Keratinocyte (primary cell): ENCODE results near the gene RASA3. TPM values are rescaled to one million over a fixed set of nuclear protein-coding genes. Genes with fewer than 3 reads are reported as not detected.

ENCODE experiments used
- DNase-seq: peaks from one replicate; pipeline ENCODE4 v3.0.0-alpha.2; 2011; ENCODE audit warnings: low read depth, missing footprints, low spot score
- FAIRE-seq: peaks from 2 replicates; lab custom pipeline; 2011; peaks lifted over from hg19 to GRCh38; lab: Jason Lieb, UNC
- H2AFZ ChIP-seq: 2 replicates; pipeline ENCODE4 v1.6.0; 2012; ENCODE audit warnings: low read length, control low read depth, inconsistent platforms; ENCODE audit not compliant: control insufficient read depth
- H3K27ac ChIP-seq: 2 replicates; pipeline ENCODE4 v1.5.1; 2011; ENCODE audit warnings: low read length; ENCODE audit not compliant: control insufficient read depth, insufficient read depth
- H3K27me3 ChIP-seq: 3 replicates; pipeline ENCODE4 v1.6.0; 2011; ENCODE audit warnings: low read length; ENCODE audit not compliant: control insufficient read depth, insufficient read depth; ENCODE audit errors: extremely low read depth
- H3K36me3 ChIP-seq, 2 experiments: 2 replicates in 1 of 2; 3 replicates in 1 of 2; pipeline ENCODE4 v1.5.1; 2011; ENCODE audit warnings: low read length in 2 of 2, mild to moderate bottlenecking in 1 of 2; ENCODE audit not compliant: control insufficient read depth in 2 of 2, insufficient read depth in 2 of 2; ENCODE audit errors: extremely low read depth in 1 of 2
- H3K4me1 ChIP-seq: 3 replicates; pipeline ENCODE4 v1.5.1; 2011; ENCODE audit warnings: low read length; ENCODE audit not compliant: control insufficient read depth, insufficient read depth; ENCODE audit errors: extremely low read depth
- H3K4me2 ChIP-seq: 3 replicates; pipeline ENCODE4 v1.6.0; 2011; ENCODE audit warnings: low read depth, low read length; ENCODE audit not compliant: control insufficient read depth, insufficient read depth; ENCODE audit errors: extremely low read depth
- H3K4me3 ChIP-seq, 3 experiments: fragments of 200-600 bp in 1 of 3; sonication (generic) in 1 of 3; 2 replicates in 2 of 3; 3 replicates in 1 of 3; pipeline ENCODE4 v1.5.1; 2011 to 2016; ENCODE audit warnings: low read length in 3 of 3, mild to moderate bottlenecking in 3 of 3, control low read depth in 2 of 3, inconsistent platforms in 1 of 3, low read depth in 1 of 3, mixed read lengths in 1 of 3, mixed run types in 1 of 3, moderate library complexity in 1 of 3; ENCODE audit not compliant: control insufficient read depth in 2 of 3, insufficient read depth in 2 of 3; ENCODE audit errors: extremely low read depth in 1 of 3
- H3K79me2 ChIP-seq: 2 replicates; pipeline ENCODE4 v1.6.0; 2012; ENCODE audit warnings: low read length; ENCODE audit not compliant: control insufficient read depth, insufficient read depth
- H3K9ac ChIP-seq: 3 replicates; pipeline ENCODE4 v1.6.0; 2011; ENCODE audit warnings: low read length; ENCODE audit not compliant: control insufficient read depth, insufficient read depth; ENCODE audit errors: extremely low read depth
- H3K9me1 ChIP-seq: 3 replicates; pipeline ENCODE4 v1.6.0; 2011; ENCODE audit warnings: low read length; ENCODE audit not compliant: control insufficient read depth, insufficient read depth; ENCODE audit errors: extremely low read depth
- H3K9me3 ChIP-seq: 2 replicates; pipeline ENCODE4 v1.5.1; 2012; ENCODE audit warnings: low read depth, low read length; ENCODE audit not compliant: control insufficient read depth
- H4K20me1 ChIP-seq: 3 replicates; pipeline ENCODE4 v1.6.0; 2011; ENCODE audit warnings: low read length; ENCODE audit not compliant: control insufficient read depth, insufficient read depth; ENCODE audit errors: extremely low read depth
- CTCF ChIP-seq, 3 experiments: IDR thresholded peaks in 1 of 3; conservative IDR thresholded peaks in 1 of 3; optimal IDR thresholded peaks in 1 of 3; 2 replicates in 2 of 3; 3 replicates in 1 of 3; pipeline versions ENCODE3 to v1.5.1; 2011; ENCODE audit warnings: low read length in 3 of 3, mild to moderate bottlenecking in 3 of 3, moderate library complexity in 2 of 3, control low read depth in 1 of 3, inconsistent platforms in 1 of 3; ENCODE audit not compliant: insufficient read depth in 2 of 3; ENCODE audit errors: extremely low read depth in 1 of 3
- EZH2 ChIP-seq: IDR thresholded peaks from one replicate; pipeline ENCODE4 v1.6.1; 2012; ENCODE audit warnings: inconsistent platforms, mild to moderate bottlenecking, low read length, moderate library complexity
- dilution Hi-C: fragments of 300-500 bp; cut with MboI; formaldehyde crosslinking; loops from one replicate; pipeline ENCODE4 v1.7.0; 2020; ENCODE audit warnings: low sequenced_read_pairs; ENCODE audit not compliant: extremely low pct_ligation_motif_present
- polyA plus RNA-seq, 5 experiments: library from polyadenylated mRNA; depleted of rRNA in 3 of 5; stranded (reverse) in 3 of 5; stranded (forward) in 1 of 5; unstranded in 1 of 5; fragments of >200 nt; gene quantifications; 1 replicate in 1 of 5; 2 replicates in 3 of 5; 3 replicates in 1 of 5; pipeline versions ENCODE4 v1.2.1 to v1.2.3, GENCODE V29; 2011 to 2012; ENCODE audit warnings: missing spikeins in 2 of 5, low read depth in 1 of 5, low replicate concordance in 1 of 5

Gene RASA3
- polyA plus RNA-seq, 1 donor (not counting 4 experiments of a cell fraction or from before 2014, with no cell fraction given), result 4.1 TPM

- Histone ChIP-seq H3K9me3 (no peaks in the 10 kb centered on the region), H4K20me1 (no peaks in the 10 kb centered on the region), H3K4me1 (no peaks in the 10 kb centered on the region), H3K36me3 (no peaks in the 10 kb centered on the region), H3K9ac (no peak overlapping the region), H3K27me3 (no peaks in the 10 kb centered on the region), H3K4me2 (no peak overlapping the region), H3K27ac (no peak overlapping the region), H3K79me2 (no peaks in the 10 kb centered on the region), H2AFZ (no peak overlapping the region), H3K4me3 (no peak overlapping the region), H3K9me1 (no peaks in the 10 kb centered on the region)
- DNase-seq, result no peak
- no peak for TF ChIP-seq EZH2
- no peak for TF ChIP-seq CTCF (optimal IDR thresholded peaks at IDR 0.05 in 1 of 3, IDR thresholded peaks at IDR 0.05 in 1 of 3, conservative IDR thresholded peaks at IDR 0.05 in 1 of 3; ENCODE audit: extremely low read depth in 1 of 3, insufficient read depth in 2 of 3, low read length in 3 of 3)
- no peak for FAIRE-seq
- dilution Hi-C loops, result no loop called here
Measured at GRCh38 chr13:114027046-114027715, 105.2 kb downstream of the RASA3 start.

GRCh38 chr13:114026481-114026880, 105.9 kb downstream of the RASA3 start:
- Histone ChIP-seq H3K27ac (no peak overlapping the region), H4K20me1 (no peaks in the 10 kb centered on the region), H3K36me3 (no peaks in the 10 kb centered on the region), H3K4me2 (no peak overlapping the region), H3K27me3 (no peaks in the 10 kb centered on the region), H3K9me1 (no peaks in the 10 kb centered on the region), H3K4me3 (no peak overlapping the region), H3K9ac (no peak overlapping the region), H3K9me3 (no peaks in the 10 kb centered on the region), H3K79me2 (no peaks in the 10 kb centered on the region), H3K4me1 (no peaks in the 10 kb centered on the region), H2AFZ (no peak overlapping the region)
- dilution Hi-C loops, result no loop called here
- DNase-seq (no peak), FAIRE-seq (no peak)
- TF ChIP-seq EZH2, result no peak
- no peak for TF ChIP-seq CTCF (optimal IDR thresholded peaks at IDR 0.05 in 1 of 3, IDR thresholded peaks at IDR 0.05 in 1 of 3, conservative IDR thresholded peaks at IDR 0.05 in 1 of 3; ENCODE audit: extremely low read depth in 1 of 3, insufficient read depth in 2 of 3, low read length in 3 of 3)
